IPS-18c (cell line): ENCODE data around the gene PTGR2.

ENCODE experiments used
- H3K4me3 ChIP-seq: 2 replicates; pipeline ENCODE4 v1.7.0; 2013; ENCODE audit warnings: low read depth, mild to moderate bottlenecking, low read length, moderate library complexity; ENCODE audit not compliant: insufficient read depth
- H3K9me3 ChIP-seq: one replicate; pipeline ENCODE4 v1.6.1; 2013; ENCODE audit warnings: mild to moderate bottlenecking, low read length, moderate library complexity; ENCODE audit not compliant: control insufficient read depth, insufficient read depth

The PTGR2 gene

DNA sequence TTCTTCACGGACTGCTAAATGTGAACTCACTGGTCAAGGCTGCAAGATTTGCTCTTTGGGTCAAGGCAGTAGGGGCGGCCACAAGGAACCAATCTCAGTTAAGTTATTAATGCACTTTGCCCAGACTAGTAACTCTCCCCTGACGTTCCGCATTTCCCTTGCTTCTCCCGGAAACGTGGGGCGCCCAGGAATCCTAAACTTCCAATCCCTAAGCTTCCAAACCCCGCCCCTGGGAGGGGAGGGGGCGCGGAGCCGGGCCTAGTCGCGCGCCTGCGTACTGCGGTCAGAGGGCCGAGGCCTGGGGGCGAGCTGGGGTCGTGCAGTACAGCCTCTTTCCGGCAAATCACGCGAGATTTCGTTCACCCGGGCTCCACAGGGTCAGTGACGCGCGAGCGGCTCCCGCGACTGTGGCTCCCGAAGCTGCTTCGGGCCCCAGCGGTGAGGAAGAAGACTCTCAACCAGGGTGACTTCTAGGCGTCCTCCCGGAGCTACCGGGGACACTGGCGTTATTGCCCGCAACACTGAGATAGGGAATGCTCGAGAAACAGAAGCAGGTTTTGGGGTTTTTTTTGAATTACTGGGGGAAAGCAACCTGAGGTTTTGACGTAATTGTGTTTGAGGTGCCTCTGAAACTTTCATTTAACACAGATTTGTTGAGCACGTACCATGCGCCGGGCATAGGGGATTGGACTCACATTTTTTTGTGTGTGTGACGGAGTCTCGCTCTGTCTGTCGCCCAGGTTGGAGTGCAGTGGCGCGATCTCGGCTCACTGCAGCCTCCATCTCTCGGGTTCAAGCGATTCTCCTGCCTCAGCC, at the start of gene PTGR2:
Gene PTGR2, plus strand, starts transcription at position 265 of the 816 bp plus-strand sequence. CDS start 7,032 bp downstream, outside the sequence.
- Histone ChIP-seq H3K9me3 (no peaks in the 10 kb centered on the region), H3K4me3 (peak within 1 kb of the TSS; percentile 98)

DNA sequence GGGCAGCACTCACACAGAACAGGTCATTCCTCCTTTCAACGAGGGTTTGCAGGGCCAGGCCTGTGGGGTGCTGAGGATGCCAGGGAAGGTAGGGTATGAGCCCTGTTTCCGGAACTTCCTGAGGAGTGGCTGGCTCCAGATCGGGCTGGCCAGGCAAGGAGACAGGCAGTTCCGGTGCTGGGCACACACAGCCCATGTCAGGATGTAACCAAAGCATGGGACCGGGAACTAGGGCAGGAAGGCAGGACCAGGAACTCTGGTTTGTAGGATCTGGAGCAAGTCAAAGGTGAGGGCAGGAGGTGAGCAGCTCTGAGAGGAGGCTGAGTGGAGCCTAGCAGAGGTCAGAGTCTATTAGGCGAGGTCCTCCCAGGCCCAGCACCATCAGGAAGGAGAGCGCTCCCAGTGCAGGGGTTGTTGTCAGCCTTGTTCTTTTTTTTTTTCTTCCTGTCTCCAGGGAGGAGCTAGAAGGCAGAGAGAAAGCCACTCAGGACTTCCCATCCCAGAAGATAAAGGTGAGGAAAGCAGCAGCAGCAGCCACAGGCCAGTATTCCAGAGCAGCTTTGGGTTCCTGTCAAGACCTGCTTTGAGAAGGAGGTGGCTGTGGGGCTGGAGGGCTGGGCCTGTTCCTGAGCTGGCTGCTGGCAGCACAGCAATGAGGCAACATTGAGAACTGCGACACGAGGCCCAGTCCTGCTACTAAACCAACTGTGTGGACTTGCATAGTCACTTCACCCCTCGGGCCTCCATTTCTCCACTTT, 49.0 kb upstream of the PTGR2 start:
- Histone ChIP-seq H3K4me3 (no peak overlapping the region), H3K9me3 (no peaks in the 10 kb centered on the region)

DNA sequence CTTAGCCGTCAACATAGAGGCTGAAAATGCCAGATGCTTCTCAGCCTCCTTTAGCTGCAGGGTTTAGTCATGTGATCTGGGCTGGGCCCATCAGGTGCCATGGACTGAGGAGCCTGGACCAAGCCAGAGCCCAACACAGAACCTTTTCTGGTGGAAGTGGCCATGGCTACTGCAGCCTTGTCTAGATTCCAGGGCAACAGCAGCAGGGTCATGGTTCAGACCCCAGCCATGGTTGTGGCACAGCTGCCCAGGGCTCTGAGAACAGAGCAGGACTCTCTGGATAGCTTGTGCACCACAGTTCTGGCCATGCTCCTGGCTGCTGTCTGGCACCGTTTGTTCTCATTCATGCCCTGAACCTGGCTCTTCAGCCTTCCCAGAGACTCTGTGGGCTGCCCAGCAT, 47.0 kb upstream of the PTGR2 start:
- no peaks in the 10 kb centered on the region for H3K9me3 ChIP-seq
- H3K4me3 ChIP-seq, result no peak overlapping the region

DNA sequence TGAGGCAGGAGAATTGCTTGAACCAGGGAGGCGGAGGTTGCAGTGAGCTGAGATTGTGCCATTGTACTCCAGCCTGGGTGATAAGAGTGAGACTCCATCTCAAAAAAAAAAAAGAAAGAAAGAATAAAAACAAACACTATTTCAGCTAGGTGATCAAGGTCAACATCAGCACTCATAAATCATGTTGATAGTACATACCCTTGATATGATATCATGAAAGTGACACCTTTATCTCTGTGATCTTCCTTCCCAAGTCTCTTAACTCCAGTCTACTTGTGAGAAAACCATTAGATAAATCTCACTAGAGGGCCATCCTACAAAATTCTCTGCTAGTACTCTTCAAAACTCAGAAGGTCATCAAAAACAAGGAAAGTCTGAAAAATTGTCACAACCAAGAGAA, 44.2 kb upstream of the PTGR2 start:
- Histone ChIP-seq H3K4me3 (no peak overlapping the region), H3K9me3 (no peaks in the 10 kb centered on the region)

DNA sequence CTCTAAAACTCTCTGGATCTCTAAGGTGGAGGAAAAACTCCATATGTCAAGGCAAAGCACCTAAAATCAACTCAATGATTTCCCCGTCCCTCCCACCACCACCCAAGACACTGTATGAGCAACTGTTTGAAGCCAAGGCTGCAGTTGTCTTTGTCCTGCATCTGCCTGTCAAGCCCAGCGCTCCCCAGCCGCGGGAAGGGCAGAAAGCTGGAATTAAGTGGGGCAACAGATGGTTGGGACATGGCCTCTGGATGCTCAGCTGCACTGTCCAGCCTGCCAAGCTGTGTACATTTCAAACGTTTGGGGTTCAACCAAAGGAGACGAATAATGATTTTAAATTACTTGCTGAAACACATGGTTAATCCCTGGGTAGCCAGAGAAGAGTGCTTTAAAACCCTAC, 42.2 kb upstream of the PTGR2 start:
- H3K9me3 ChIP-seq, result no peaks in the 10 kb centered on the region
- H3K4me3 ChIP-seq, result no peak overlapping the region

DNA sequence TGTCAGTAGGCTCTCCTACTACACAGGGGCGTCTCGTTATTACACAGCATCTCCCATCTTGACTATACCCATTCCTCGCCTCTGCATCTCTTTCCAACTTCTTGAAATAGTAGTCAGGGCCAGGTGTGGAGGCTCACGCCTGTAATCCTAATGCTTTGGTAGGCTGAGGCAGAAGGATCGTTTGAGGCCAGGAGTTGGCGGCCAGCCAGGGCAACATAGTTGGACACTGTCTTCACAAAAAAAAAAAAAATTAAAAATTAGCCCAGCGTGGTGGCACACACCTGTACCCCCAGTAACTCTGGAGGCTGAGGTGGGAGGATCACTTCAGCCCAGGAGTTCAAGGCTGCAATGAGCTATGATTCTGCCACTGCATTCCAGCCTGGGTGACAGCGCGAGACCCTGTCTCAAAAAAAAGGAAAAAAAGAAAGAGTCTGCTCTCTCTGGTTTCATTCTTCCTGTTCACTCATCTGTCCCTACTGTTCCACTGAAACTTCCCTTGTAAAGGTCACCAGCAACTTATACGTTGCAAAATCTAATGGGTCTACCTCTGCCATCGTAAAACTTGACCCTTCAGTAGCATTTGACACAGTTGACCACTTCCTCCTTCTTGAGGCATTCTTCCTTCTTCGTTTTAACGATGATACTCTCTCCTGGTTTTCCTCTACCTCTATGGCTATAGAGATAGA, 41.0 kb upstream of the PTGR2 start:
- Histone ChIP-seq H3K4me3 (no peak overlapping the region), H3K9me3 (no peaks in the 10 kb centered on the region)

DNA sequence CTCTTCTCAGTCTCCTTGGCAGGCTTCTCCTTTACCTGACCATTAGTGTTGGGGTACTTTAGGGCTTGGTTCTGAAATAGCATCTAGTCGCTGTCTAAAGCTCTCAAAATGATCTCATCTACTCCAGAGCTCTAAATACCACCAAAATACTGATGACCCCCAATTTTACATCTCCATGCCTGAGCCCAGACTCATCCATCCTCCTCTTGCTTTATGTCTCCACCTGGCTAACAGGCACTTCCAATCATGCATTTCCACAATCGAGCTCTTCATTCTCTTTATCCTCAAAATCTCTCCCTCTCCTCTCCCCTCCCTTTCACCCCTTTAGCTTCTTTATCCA, 40.5 kb upstream of the PTGR2 start:
- Histone ChIP-seq H3K9me3 (no peaks in the 10 kb centered on the region), H3K4me3 (no peak overlapping the region)

DNA sequence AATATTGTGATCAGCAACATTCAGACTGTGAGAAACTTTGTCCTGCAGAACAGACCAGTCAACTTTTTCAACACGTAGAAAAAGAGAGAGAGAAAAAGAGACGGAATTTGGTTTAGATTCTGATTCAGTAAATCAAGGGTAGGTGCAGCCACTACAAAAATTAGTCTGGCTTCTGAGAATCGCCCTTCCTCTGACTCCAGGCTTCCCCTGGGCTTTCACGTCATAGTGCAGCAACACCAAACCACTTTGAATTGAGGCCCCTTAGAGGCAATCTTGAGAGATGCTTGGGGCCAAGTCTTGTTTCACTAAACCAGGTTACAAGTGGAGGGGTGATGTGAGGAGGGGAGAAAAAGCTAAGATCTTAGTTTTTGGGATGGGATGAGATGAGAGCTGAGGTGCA, 37.5 kb upstream of the PTGR2 start:
- H3K4me3 ChIP-seq, result no peak overlapping the region
- H3K9me3 ChIP-seq, result no peaks in the 10 kb centered on the region

DNA sequence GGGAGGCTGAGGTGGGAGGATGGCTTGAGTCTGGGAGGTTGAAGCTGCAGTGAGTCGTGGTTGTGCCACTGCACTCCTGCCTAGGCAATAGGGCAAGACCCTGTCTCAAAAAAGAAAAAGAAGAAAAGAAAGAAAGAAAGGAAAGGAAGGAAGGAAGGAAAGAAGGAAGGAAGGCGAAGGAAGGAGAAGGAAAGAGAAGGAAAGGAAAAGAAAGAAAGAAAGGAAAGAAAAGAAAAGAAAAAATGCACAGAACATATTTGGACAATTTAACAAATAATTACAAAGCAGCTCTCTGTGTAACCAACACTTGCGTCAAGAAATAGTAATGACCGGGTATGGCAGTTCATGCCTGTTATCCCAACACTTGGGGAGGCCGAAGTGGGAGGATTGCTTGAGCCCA, 35.8 kb upstream of the PTGR2 start:
- H3K4me3 ChIP-seq, result no peak overlapping the region
- H3K9me3 ChIP-seq, result no peaks in the 10 kb centered on the region

DNA sequence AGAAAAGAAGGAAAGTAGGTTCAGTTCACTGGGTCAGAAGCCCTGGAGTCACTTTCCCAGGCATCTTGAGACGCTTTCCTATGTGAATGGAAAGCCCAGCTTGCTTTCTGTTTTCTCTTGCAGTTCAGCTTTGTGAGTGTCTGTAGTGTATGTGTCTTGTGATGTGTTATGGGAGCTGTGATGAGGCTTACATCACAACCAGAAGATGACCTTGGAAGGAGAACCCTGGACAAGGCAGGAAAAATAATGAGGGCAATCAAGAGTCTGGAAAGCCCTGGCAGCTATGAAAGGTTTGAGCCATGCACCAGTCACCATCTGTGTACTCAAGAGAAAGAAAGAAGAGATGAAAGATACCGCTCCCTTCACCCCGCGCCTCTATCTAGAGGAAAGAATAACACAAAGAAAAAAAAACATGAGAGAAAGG, 35.2 kb upstream of the PTGR2 start:
- Histone ChIP-seq H3K9me3 (no peaks in the 10 kb centered on the region), H3K4me3 (no peak overlapping the region)

DNA sequence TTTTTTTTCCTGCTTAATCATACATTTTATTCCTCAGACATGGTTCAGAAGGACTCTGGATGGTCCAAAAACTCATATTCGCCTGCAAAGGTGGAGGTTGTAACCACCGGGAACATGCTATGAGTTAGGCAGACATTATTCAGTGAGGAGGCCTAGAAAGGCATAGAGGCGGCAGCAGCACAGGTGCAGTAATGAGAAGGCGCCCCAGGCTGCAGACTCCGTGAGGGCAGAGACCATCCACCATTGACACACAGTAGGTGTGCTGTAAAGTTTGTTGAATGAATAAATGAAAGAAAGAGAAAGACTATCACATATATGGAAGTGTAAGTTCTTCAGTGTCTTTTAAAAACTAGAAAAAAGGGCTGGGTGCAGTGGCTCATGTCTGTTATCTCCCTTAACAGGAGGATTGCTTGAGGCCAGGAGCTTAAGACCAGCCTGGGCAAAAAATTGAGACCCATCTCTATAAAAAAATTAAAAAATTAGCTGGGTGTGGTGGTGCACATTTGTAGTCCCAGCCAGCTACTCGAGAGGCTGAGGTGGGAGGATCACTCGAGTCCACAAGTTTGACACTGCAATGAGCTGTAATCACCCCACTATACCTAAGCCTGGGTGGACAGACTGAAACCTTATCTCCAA, 34.5 kb upstream of the PTGR2 start:
- H3K9me3 ChIP-seq, result no peaks in the 10 kb centered on the region

DNA sequence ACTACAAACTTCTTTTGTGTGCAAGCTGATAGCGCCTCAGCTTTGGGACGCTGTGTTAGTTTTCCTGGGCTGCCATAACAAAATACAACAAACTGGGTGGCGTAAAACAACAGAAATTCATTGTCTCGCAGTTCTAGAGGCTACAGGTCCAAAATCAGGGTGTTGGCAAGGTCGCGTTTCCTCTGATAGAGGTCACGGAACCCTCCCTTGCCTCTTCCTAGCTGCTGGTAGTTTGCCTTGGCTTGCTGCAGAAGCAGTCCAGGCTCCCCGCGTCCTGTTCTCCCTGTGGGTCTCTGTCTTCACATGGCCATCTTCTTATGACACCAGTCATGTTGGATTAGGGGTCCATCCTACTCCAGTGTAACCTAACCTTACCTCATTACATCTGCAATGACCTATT, 32.8 kb upstream of the PTGR2 start:
- H3K9me3 ChIP-seq, result no peaks in the 10 kb centered on the region
- no peak overlapping the region for H3K4me3 ChIP-seq

More for the DNA sequence above, 34.5 kb upstream of the PTGR2 start:
- no peak overlapping the region for H3K4me3 ChIP-seq

DNA sequence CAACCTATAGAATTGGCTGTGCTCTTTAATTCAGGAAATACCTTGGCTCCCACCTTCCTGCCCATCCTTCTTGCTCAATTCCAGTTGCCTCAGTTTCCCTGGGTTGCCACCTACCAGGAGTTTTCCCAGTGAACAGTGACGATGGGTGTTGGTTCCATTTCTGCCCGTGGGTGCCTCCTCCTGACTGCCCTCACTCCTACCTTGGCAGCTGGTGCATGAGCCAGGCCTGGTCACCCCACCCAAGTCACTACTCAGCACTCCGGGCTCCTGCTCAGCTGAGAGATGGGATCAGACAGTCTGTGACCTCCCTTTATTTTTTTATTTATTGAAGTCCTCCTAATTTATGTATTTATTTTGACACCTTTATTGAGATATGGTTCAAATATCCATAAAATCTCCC, 31.0 kb upstream of the PTGR2 start:
- no peak overlapping the region for H3K4me3 ChIP-seq
- no peaks in the 10 kb centered on the region for H3K9me3 ChIP-seq

DNA sequence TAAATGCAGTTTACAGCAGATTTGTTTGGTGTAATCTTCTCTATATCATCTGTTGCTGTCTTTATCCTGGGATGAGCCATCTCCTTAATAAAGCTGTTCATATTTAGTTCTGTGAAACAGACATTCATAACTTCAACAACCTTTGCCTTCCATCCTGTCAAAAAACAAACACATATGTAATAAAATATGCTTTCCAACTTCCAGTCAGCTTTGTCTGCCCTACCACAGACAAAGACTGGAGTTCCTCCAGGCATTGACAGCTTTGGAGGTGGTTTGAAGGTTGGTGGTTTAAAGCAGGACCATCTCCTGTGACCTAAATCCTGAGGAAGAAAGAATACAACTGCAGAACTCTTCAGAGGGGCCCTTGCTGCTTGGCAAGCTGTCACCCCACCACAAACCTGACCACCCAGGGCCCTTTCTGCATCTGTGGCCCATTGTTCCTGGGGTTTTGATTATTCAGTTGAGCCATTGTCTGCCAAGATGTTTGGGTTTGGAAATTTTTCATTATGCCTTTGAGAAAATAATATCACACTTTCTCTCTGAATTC, 28.2 kb upstream of the PTGR2 start:
- Histone ChIP-seq H3K9me3 (no peaks in the 10 kb centered on the region), H3K4me3 (no peak overlapping the region)

DNA sequence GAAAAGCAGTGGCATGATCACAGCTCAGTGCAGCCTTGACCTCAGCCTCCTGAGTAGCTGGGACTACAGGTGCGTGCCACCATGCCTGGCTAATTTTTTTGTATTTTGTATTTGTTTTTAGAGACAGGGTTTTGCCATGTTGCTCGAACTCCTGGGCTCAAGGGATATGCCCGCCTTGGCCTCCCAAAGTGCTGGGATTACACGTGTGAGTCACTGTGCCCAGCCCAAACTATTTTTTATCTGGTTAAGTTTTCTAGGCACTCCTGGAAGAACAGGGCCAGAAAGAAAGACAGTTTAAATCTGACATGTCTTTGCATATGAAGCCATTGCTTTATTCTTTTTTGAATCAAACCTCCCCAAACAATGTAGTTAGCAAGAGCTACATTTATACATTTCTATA, 27.5 kb upstream of the PTGR2 start:
- H3K9me3 ChIP-seq, result no peaks in the 10 kb centered on the region
- H3K4me3 ChIP-seq, result no peak overlapping the region

DNA sequence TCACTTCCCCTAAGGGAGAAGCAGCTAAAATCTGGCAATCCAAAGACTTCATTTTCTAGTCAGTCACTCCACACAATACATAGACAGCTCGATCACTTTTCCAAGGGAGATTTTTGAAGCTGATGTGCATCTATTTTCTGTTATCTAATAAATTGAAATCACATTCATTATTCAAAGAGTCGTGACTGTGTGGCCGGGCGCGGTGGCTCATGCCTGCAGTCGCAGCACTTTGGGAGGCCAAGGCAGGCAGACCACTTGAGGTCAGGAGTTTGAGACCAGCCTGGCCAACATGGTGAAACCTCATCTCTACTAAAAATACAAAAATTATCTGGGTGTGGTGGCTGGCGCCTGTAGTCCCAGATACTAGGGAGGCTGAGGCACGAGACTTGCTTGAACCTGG, 27.1 kb upstream of the PTGR2 start:
- H3K9me3 ChIP-seq, result no peaks in the 10 kb centered on the region
- no peak overlapping the region for H3K4me3 ChIP-seq

DNA sequence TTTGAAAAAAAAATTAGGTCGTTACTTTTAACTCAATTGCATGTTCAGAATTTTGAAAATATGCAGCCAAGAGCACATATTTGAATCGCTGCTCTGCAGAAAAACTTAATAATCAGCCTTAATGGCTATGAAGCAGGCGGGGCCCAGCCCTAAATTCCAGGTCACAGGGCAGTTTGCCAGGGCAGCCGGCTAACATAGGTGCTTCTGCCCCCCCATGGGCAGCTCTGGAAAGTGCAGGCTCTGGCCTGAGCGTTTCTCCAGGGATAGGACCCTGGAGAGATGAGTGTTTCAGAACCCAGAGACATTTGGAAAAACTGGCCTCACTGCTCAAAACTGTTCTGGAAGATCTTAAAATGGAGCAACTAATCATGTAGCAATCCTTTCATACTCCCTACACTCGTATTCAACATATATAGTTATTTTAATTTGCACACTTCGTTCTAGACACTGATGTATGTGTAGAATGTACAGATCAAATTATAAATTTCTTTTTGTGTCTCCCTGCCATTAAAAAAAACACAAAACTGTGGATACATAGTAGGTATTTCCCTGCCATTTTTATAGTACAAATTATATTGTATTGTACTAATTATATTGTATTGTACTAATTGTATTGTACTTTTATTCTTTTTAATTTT, 26.0 kb upstream of the PTGR2 start:
- Histone ChIP-seq H3K4me3 (no peak overlapping the region), H3K9me3 (no peaks in the 10 kb centered on the region)
